IPS-15b (cell line): ENCODE measurements around the gene DVL2.

ENCODE experiments used
- H3K27me3 ChIP-seq: one replicate; pipeline ENCODE4 v1.6.1; 2013; ENCODE audit warnings: low read length; ENCODE audit not compliant: control insufficient read depth, insufficient read depth
- H3K36me3 ChIP-seq: one replicate; pipeline ENCODE4 v1.6.1; 2013; ENCODE audit warnings: low read length; ENCODE audit not compliant: control insufficient read depth, insufficient read depth
- H3K4me1 ChIP-seq: one replicate; pipeline ENCODE4 v1.6.1; 2013; ENCODE audit warnings: mild to moderate bottlenecking, low read length; ENCODE audit not compliant: control insufficient read depth, insufficient read depth
- H3K4me3 ChIP-seq: one replicate; pipeline ENCODE4 v1.5.1; 2013; ENCODE audit warnings: low read depth, low read length
- H3K9ac ChIP-seq: one replicate; pipeline ENCODE4 v1.6.1; 2013; ENCODE audit warnings: low read depth, mild to moderate bottlenecking, low read length
- H3K9me3 ChIP-seq: one replicate; pipeline ENCODE4 v1.6.1; 2013; ENCODE audit warnings: mild to moderate bottlenecking, low read length; ENCODE audit not compliant: control insufficient read depth, insufficient read depth

Gene DVL2

GRCh38 chr17:7241090-7241733, 6.9 kb upstream of the DVL2 start:
- no peaks in the 10 kb centered on the region for H3K27me3 ChIP-seq
- peak overlapping the region; percentile 40 for H3K9ac ChIP-seq
- H3K36me3 ChIP-seq = peaks cover 21% of the 10 kb centered on the region
- H3K4me1 ChIP-seq = peaks cover 11% of the 10 kb centered on the region
- H3K9me3 ChIP-seq = no peaks in the 10 kb centered on the region
- H3K4me3 ChIP-seq = peak overlapping the region; percentile 95

- Histone ChIP-seq H3K9ac (no peak overlapping the region), H3K4me3 (peak overlapping the region; percentile 95), H3K36me3 (peaks cover 23% of the 10 kb centered on the region), H3K27me3 (no peaks in the 10 kb centered on the region), H3K4me1 (peaks cover 11% of the 10 kb centered on the region), H3K9me3 (no peaks in the 10 kb centered on the region)
Measured at GRCh38 chr17:7240375-7240774, 6.1 kb upstream of the DVL2 start.

DNA sequence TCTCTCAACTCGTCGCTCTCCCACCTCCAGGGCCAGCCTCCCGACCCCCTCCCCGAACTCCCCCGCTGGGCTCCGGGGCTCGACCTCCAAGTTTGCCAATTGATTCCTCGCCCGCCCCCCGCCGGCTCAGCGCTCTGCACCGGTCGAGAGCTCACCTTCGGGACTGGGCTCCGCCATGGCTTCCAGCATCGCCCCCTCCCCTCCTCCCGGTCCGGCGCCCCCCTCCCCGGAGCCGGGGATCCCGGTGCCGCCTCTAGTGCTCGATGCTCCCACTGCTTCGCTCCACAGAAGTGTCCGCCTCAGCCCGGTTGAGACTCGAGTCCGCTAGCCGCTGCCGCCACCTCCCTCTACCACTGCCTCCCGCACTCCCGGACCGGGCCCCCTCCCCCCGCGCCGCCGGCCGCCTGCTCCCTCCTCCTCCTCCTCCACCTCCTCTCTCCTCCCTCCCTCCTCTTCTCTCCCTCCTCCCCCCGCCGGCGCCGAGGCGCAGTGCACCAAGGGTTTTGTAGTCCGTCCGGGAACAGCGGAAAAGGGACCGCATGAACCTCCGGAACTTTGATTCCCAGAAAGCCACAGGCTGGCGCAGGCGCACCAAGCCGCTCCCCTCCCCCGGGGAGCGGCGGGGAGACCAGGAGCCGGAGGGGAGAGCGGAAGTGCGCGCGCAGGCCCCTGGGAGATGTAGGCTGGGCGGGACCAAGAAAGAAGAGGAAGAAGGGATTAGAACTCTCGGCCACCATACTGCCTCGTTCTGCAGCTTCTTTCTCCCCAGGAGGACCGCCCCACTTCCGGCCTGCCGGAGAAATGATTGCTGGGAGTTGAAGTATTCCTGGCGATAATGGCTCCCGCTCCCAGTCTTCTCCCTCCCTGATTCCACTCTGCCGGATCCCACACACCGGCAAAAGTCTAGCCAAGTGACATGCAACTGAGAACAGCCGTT, 5.0 kb upstream of the DVL2 start, which contains the start of gene PHF23:
PHF23 (minus strand) TSS at position 367 of the 937 bp plus-strand sequence; CDS start at position 189, 178 bp downstream.
- no peaks in the 10 kb centered on the region for H3K27me3 ChIP-seq
- peaks cover 11% of the 10 kb centered on the region for H3K4me1 ChIP-seq
- peaks cover 29% of the 10 kb centered on the region for H3K36me3 ChIP-seq
- H3K4me3 ChIP-seq = peak within 1 kb of the TSS; percentile 95
- H3K9me3 ChIP-seq = no peaks in the 10 kb centered on the region
- peak within 1 kb of the TSS; percentile 89 for H3K9ac ChIP-seq

DNA sequence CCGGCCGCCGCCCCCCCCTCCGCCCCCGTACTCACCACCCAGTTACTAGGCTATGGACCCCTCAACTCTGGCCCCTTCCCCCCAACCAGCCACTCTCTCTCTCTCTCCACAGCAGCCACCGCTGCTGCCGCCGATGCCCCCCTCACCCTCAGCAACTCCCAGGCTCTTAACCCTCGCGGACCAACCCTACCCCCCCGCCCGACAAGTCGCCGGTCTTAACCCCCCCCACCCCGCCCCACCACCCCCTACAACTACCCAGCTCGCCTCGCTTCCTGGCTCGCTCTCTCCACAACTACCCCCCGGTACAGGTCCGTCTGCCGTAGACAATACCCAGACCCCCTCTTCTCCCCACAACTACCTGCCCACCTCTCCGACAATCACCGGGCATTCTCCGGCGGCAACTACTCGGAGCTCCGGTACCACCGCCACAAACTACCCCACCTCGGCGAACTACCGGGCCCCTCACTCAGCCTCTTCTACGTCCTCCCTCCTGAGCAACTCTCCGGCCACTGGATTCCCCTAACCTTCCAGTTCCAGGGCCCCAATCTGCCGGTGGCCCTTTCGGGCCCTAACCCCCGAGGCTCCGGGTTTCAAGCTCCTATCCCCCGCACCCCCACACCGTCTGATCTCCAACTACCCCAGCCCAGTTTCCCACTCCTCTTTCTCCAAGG, 4.2 kb upstream of the DVL2 start:
- Histone ChIP-seq H3K4me1 (peaks cover 11% of the 10 kb centered on the region), H3K36me3 (peaks cover 24% of the 10 kb centered on the region), H3K9ac (peak overlapping the region; percentile 89)

DNA sequence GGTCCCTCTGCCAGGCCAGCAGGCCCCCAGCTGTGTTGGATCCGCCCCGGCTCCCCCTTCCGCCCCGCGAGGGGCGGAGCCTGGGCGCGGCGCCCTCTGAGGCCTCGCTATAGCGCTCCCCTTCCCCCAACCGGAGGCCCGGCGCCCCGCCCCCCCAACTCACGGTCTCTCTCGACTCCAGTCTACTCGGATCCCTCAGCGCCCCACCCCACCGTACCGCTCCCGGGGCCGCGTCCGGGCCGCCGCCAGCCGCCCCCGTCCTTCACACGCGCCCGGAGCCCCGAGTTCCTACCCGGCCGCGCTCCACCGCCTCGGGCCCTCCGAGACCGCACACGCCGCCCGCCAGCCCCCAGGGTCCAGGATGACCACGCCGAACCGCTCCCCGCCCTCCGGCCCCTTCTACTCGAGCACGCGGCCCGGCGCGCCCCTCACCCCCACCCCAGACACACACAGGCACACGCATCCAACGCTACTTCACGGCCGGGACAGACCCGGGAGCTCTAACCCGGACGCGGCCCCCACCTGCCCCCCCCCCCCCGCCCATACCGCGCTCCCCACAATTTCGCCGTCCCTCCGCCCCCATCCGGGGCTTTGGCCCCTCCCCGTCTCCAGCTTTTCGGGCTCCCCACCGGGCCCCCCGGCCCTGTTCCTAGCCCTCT, 3.6 kb upstream of the DVL2 start:
- H3K4me3 ChIP-seq = peak overlapping the region; percentile 95
- H3K9ac ChIP-seq = peak overlapping the region; percentile 60
- peaks cover 11% of the 10 kb centered on the region for H3K4me1 ChIP-seq
- H3K27me3 ChIP-seq = no peaks in the 10 kb centered on the region
- no peaks in the 10 kb centered on the region for H3K9me3 ChIP-seq
- peaks cover 24% of the 10 kb centered on the region for H3K36me3 ChIP-seq

More for the DNA sequence above, 4.2 kb upstream of the DVL2 start:
- Histone ChIP-seq H3K9me3 (no peaks in the 10 kb centered on the region), H3K27me3 (no peaks in the 10 kb centered on the region), H3K4me3 (peak overlapping the region; percentile 95)

- peak overlapping the region; percentile 56 for H3K4me3 ChIP-seq
- peaks cover 11% of the 10 kb centered on the region for H3K4me1 ChIP-seq
- no peaks in the 10 kb centered on the region for H3K9me3 ChIP-seq
- H3K27me3 ChIP-seq = no peaks in the 10 kb centered on the region
- peaks cover 24% of the 10 kb centered on the region for H3K36me3 ChIP-seq
- no peak overlapping the region for H3K9ac ChIP-seq
Measured at GRCh38 chr17:7237266-7237760, 3.0 kb upstream of the DVL2 start.

DNA sequence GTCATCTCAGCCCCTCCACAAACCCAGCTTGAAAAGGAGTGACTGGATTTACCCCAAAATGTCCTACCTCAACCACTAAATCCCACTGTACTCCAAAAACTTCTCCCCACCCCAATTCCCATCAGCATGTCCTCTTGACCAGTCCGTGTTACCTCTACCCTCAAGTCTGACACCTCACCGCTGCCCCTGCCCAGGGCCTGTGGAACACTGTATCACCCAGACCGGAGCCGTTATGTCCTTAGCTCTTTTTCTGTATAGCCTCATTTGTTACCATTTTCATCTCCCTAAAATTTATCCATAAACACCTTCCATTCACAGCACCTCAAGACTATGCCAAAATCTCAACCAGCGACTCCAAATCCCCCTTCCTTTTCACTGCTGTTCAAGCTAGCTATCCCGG, 2.5 kb upstream of the DVL2 start:
- Histone ChIP-seq H3K36me3 (peaks cover 24% of the 10 kb centered on the region), H3K9me3 (no peaks in the 10 kb centered on the region), H3K4me3 (no peak overlapping the region), H3K4me1 (peaks cover 14% of the 10 kb centered on the region), H3K9ac (no peak overlapping the region), H3K27me3 (no peaks in the 10 kb centered on the region)

DNA sequence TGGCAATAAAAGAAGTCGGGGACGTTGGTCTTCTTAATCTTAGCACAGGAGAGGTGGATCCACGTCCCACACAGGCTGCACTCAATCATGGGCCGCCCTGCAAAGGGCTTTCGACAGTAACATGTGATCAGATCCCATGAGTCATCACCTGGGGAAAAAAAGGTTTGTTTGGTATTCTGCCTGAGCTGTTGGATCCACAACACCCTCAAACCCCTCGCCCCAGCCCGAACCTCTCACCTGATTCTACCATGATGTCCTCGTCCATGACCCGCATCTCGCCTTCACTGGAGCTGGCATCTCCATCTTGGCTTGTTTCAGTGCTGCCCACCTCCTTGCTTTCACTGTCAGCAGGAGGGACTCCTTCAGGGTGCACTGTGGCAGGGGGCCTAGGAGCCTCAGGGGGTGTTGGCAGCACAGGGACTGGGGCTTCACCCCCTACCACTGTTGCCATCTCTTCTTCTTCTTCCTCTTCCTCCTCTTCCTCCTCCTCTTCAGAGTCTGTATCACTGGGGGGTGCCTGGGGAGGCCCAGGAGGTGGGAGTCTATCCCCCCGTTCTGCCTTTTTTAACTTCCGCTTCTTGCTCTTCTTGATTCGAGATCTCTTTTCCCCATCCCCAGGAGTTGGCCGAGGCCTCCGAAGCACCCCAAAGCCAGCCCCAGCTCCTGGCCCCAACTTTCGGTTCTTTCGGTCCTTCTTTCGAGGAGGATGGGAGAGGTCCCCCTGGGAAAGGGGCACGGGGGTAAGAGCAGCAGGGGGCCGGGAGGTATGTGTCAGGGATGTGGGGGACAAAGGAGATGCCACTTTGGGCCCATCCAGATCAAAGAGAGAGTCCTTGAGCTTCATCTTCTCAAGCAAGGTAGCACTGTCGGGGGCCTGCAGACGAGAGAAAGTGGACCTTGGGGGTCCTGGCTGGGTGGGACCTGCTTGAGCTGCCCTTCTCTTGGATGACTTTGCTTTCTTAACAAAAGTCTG, 1.7 kb upstream of the DVL2 start:
- peaks cover 24% of the 10 kb centered on the region for H3K36me3 ChIP-seq
- H3K4me3 ChIP-seq = no peak overlapping the region
- peaks cover 10% of the 10 kb centered on the region for H3K4me1 ChIP-seq
- H3K9me3 ChIP-seq = no peaks in the 10 kb centered on the region
- no peaks in the 10 kb centered on the region for H3K27me3 ChIP-seq
- H3K9ac ChIP-seq = no peak overlapping the region

GRCh38 chr17:7233701-7234082, 625 bp downstream of the DVL2 start:
- peak overlapping the region; percentile 78 for H3K4me3 ChIP-seq
- H3K9ac ChIP-seq = peak overlapping the region; percentile 48
- peaks cover 8% of the 10 kb centered on the region for H3K4me1 ChIP-seq
- H3K9me3 ChIP-seq = no peaks in the 10 kb centered on the region
- H3K27me3 ChIP-seq = no peaks in the 10 kb centered on the region
- peaks cover 38% of the 10 kb centered on the region for H3K36me3 ChIP-seq

DNA sequence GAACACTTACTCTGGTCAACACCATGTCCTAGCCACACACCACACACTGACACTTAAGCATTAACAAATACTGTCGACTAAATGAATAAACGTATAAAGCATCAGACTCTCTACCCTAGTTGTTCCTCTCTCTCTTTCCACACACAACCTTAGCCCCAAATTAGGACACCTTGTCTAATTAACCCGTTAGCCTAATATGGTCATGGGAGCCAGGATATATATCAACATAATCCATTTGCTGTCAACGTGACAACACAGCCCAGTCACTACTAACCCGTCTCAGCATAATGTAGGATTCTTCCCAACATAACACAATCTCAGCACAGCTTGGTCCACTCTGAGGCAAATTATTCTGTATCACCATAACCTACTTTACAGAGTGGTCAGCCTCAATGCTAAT, 2.2 kb downstream of the DVL2 start:
- peaks cover 53% of the 10 kb centered on the region for H3K36me3 ChIP-seq
- no peaks in the 10 kb centered on the region for H3K27me3 ChIP-seq
- H3K4me3 ChIP-seq = no peak overlapping the region
- no peaks in the 10 kb centered on the region for H3K9me3 ChIP-seq
- peaks cover 4% of the 10 kb centered on the region for H3K4me1 ChIP-seq
- no peak overlapping the region for H3K9ac ChIP-seq
